K562 (cell line): ENCODE results near the gene SH3PXD2B. TPM values are rescaled to one million over a fixed set of nuclear protein-coding genes. Genes with fewer than 3 reads are reported as not detected.

Experiments used
- ELK3 ChIP-seq: fragments of 450-650 bp; formaldehyde crosslinking; IDR thresholded peaks from 2 replicates; pipeline ENCODE4 v1.4.0; 2020; ENCODE audit warnings: mild to moderate bottlenecking
- GATA2 ChIP-seq: sonication (generic); formaldehyde crosslinking; IDR thresholded peaks from 2 replicates; pipeline ENCODE4 v1.4.0; 2020; ENCODE audit warnings: mild to moderate bottlenecking, missing genetic modification reagents
- GTF2A2 ChIP-seq: IDR thresholded peaks from 2 replicates; pipeline ENCODE4 v1.6.1; 2016; ENCODE audit warnings: mild to moderate bottlenecking, missing genetic modification characterization, missing compliant biosample characterization
- HDAC6 ChIP-seq: IDR thresholded peaks from 2 replicates; pipeline ENCODE4 v1.6.1; 2012; ENCODE audit warnings: low read depth, mild to moderate bottlenecking, control low read depth, inconsistent platforms, low read length, moderate library complexity
- HMGXB4 ChIP-seq: sonication (generic); formaldehyde crosslinking; IDR thresholded peaks from 2 replicates; pipeline ENCODE4 v1.8.1; 2023; ENCODE audit warnings: mild to moderate bottlenecking, missing genetic modification reagents
- KAT7 ChIP-seq: sonication (generic); formaldehyde crosslinking; IDR thresholded peaks from 2 replicates; pipeline ENCODE4 v1.8.0; 2022; ENCODE audit warnings: missing genetic modification reagents, mild to moderate bottlenecking, borderline replicate concordance
- MAFG ChIP-seq: fragments of 450-650 bp; conservative IDR thresholded peaks from 2 replicates; pipeline ENCODE4 v1.6.1; 2016; ENCODE audit warnings: missing genetic modification characterization, missing compliant biosample characterization
- PTTG1 ChIP-seq: fragments of 450-650 bp; IDR thresholded peaks from 2 replicates; pipeline ENCODE4 v1.6.1; 2016; ENCODE audit warnings: low read depth, mild to moderate bottlenecking, missing genetic modification characterization, missing compliant biosample characterization
- PYGO2 ChIP-seq: fragments of 450-650 bp; IDR thresholded peaks from 2 replicates; pipeline ENCODE4 v1.6.1; 2016; ENCODE audit warnings: mild to moderate bottlenecking, missing genetic modification characterization, moderate library complexity, missing compliant biosample characterization
- RERE ChIP-seq: sonication (generic); formaldehyde crosslinking; IDR thresholded peaks from 2 replicates; pipeline ENCODE4 v1.8.0; 2023; ENCODE audit warnings: missing genetic modification reagents, mild to moderate bottlenecking, borderline replicate concordance
- SRSF9 ChIP-seq: fragments of 200-400 bp; formaldehyde crosslinking; IDR thresholded peaks from 2 replicates; pipeline ENCODE4 v1.6.1; 2017; ENCODE audit warnings: low read depth, low read length, borderline replicate concordance
- TFAP4 ChIP-seq: sonication (generic); formaldehyde crosslinking; IDR thresholded peaks from 2 replicates; pipeline ENCODE4 v1.8.0; 2022; ENCODE audit warnings: missing genetic modification reagents, mild to moderate bottlenecking, moderate library complexity, borderline replicate concordance
- ZNF121 ChIP-seq: sonication (generic); formaldehyde crosslinking; conservative IDR thresholded peaks from 2 replicates; pipeline ENCODE4 v1.8.0; 2022; ENCODE audit warnings: missing genetic modification reagents
- ZNF133 ChIP-seq: fragments of 250-450 bp; sonication (Bioruptor Pico); IDR thresholded peaks from 2 replicates; pipeline ENCODE4 v1.4.0; 2020; ENCODE audit warnings: mild to moderate bottlenecking
- ZNF354B ChIP-seq: fragments of 250-450 bp; sonication (Bioruptor Pico); IDR thresholded peaks from 2 replicates; pipeline ENCODE4 v1.4.0; 2020
- ZNF395 ChIP-seq: fragments of 200-800 bp; sonication (Bioruptor generic); IDR thresholded peaks from 2 replicates; pipeline ENCODE4 v1.6.1; 2017; ENCODE audit warnings: missing genetic modification characterization, missing compliant biosample characterization
- polyA plus RNA-seq, 8 experiments: library from polyadenylated mRNA; depleted of rRNA in 4 of 8; stranded (reverse) in 5 of 8; unstranded in 3 of 8; fragments of >200 nt; fragmentation: Nextera tagmentation in 2 of 8; fragmentation: Illumina TruSeq in 1 of 8; extraction: Ambion mirVana in 2 of 8; extraction: Trizol in 1 of 8; gene quantifications; 2 replicates each; pipeline versions ENCODE4 v1.2.1 to v1.2.3, GENCODE V29; 2011 to 2014; ENCODE audit warnings: inconsistent platforms in 1 of 8, missing spikeins in 1 of 8
- total RNA-seq, 7 experiments: library from RNA; depleted of rRNA in 6 of 7; stranded (reverse); fragments of >200 nt in 6 of 7; fragmentation: Illumina TruSeq in 2 of 7; extraction: Trizol in 2 of 7; gene quantifications; 2 replicates each; pipeline versions ENCODE4 v1.2.1 to v1.2.3, GENCODE V29; 2011 to 2021; ENCODE audit warnings: low replicate concordance in 1 of 7

The SH3PXD2B gene
- total and polyA plus RNA-seq, 9 of the 15 experiments (the other 6 are each of a cell fraction or from before 2014, with no cell fraction given): 0.04 to 0.66 (median 0.19) TPM

GRCh38 chr5:172443441-172444109 is 10.8 kb downstream of the SH3PXD2B start (continued):
- TF ChIP-seq ZNF395 (CRISPR knock-in tag) (peak; percentile 76; the same call in 1 of the 2 replicates), TFAP4 (peak; percentile 39; the same call in 1 of the 2 replicates), ELK3 (CRISPR knock-in tag) (no peak), PTTG1 (tag) (no peak), PYGO2 (tag) (no peak), SRSF9 (no peak), ZNF121 (CRISPR knock-in tag) (no peak), KAT7 (no peak), GATA2 (CRISPR knock-in tag) (no peak), HMGXB4 (no peak), HDAC6 (no peak), ZNF133 (CRISPR knock-in tag) (no peak), ZNF354B (CRISPR knock-in tag) (no peak), GTF2A2 (tag) (no peak), MAFG (tag) (peak; percentile 82), RERE (CRISPR knock-in tag) (no peak)
